PFSK-1 (cell line): ENCODE data around the gene HEG1.

Experiments
- FOXP2 ChIP-seq: optimal IDR thresholded peaks from 2 replicates; pipeline ENCODE3; 2011; ENCODE audit warnings: borderline replicate concordance, control low read depth, inconsistent platforms; ENCODE audit not compliant: insufficient read depth; ENCODE audit errors: extremely low read length, extremely low read depth
- POLR2AphosphoS5 ChIP-seq: IDR thresholded peaks from 2 replicates; pipeline ENCODE4 v1.6.1; 2012; ENCODE audit warnings: low read depth, mild to moderate bottlenecking, control low read depth, low read length, moderate library complexity
- SIN3A ChIP-seq: IDR thresholded peaks from 2 replicates; pipeline ENCODE4 v1.6.1; 2012; ENCODE audit warnings: mild to moderate bottlenecking, low read length, moderate library complexity, borderline replicate concordance; ENCODE audit not compliant: insufficient read depth
- TAF1 ChIP-seq: IDR thresholded peaks from 2 replicates; pipeline ENCODE4 v1.6.1; 2012; ENCODE audit warnings: low read length, control low read depth, borderline replicate concordance; ENCODE audit not compliant: insufficient read depth
- TF ChIP-seq, protein P1 (sequence below), 2 experiments: IDR thresholded peaks; 2 replicates each; pipeline versions ENCODE4 v1.6.1 to v1.8.0; 2011 to 2012; ENCODE audit warnings: low read depth in 2 of 2, low read length in 2 of 2, control low read depth in 1 of 2, inconsistent platforms in 1 of 2, mild to moderate bottlenecking in 1 of 2, moderate library complexity in 1 of 2; ENCODE audit not compliant: insufficient read depth in 1 of 2

The HEG1 gene

GRCh38 chr3:124941771-124942170 lies 114.0 kb downstream of the HEG1 start:
- TF ChIP-seq, protein P1, sequence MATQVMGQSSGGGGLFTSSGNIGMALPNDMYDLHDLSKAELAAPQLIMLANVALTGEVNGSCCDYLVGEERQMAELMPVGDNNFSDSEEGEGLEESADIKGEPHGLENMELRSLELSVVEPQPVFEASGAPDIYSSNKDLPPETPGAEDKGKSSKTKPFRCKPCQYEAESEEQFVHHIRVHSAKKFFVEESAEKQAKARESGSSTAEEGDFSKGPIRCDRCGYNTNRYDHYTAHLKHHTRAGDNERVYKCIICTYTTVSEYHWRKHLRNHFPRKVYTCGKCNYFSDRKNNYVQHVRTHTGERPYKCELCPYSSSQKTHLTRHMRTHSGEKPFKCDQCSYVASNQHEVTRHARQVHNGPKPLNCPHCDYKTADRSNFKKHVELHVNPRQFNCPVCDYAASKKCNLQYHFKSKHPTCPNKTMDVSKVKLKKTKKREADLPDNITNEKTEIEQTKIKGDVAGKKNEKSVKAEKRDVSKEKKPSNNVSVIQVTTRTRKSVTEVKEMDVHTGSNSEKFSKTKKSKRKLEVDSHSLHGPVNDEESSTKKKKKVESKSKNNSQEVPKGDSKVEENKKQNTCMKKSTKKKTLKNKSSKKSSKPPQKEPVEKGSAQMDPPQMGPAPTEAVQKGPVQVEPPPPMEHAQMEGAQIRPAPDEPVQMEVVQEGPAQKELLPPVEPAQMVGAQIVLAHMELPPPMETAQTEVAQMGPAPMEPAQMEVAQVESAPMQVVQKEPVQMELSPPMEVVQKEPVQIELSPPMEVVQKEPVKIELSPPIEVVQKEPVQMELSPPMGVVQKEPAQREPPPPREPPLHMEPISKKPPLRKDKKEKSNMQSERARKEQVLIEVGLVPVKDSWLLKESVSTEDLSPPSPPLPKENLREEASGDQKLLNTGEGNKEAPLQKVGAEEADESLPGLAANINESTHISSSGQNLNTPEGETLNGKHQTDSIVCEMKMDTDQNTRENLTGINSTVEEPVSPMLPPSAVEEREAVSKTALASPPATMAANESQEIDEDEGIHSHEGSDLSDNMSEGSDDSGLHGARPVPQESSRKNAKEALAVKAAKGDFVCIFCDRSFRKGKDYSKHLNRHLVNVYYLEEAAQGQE (IDR thresholded peaks at IDR 0.05; ENCODE audit: insufficient read depth in 1 of 2, low read depth in 2 of 2, low read length in 2 of 2): no peak
- TF ChIP-seq TAF1 (no peak), FOXP2 (no peak), SIN3A (no peak)

GRCh38 chr3:124939661-124940060 lies 116.1 kb downstream of the HEG1 start:
- no peak for TF ChIP-seq SIN3A
- no peak for TF ChIP-seq FOXP2
- no peak for TF ChIP-seq TAF1
- TF ChIP-seq, protein P1 (IDR thresholded peaks at IDR 0.05; ENCODE audit: insufficient read depth in 1 of 2, low read depth in 2 of 2, low read length in 2 of 2): no peak
- TF ChIP-seq POLR2AphosphoS5: no peak

GRCh38 chr3:124938896-124939295 lies 116.9 kb downstream of the HEG1 start:
- TF ChIP-seq, protein P1 (IDR thresholded peaks at IDR 0.05; ENCODE audit: insufficient read depth in 1 of 2, low read depth in 2 of 2, low read length in 2 of 2): no peak
- TF ChIP-seq SIN3A: no peak
- no peak for TF ChIP-seq POLR2AphosphoS5
- TF ChIP-seq FOXP2: no peak

- TF ChIP-seq, protein P1 (IDR thresholded peaks at IDR 0.05; ENCODE audit: insufficient read depth in 1 of 2, low read depth in 2 of 2, low read length in 2 of 2): no peak
- TF ChIP-seq TAF1: no peak
- TF ChIP-seq SIN3A: no peak
- TF ChIP-seq FOXP2: no peak
- no peak for TF ChIP-seq POLR2AphosphoS5
Observed at GRCh38 chr3:124937049-124937448, 118.7 kb downstream of the HEG1 start.

DNA sequence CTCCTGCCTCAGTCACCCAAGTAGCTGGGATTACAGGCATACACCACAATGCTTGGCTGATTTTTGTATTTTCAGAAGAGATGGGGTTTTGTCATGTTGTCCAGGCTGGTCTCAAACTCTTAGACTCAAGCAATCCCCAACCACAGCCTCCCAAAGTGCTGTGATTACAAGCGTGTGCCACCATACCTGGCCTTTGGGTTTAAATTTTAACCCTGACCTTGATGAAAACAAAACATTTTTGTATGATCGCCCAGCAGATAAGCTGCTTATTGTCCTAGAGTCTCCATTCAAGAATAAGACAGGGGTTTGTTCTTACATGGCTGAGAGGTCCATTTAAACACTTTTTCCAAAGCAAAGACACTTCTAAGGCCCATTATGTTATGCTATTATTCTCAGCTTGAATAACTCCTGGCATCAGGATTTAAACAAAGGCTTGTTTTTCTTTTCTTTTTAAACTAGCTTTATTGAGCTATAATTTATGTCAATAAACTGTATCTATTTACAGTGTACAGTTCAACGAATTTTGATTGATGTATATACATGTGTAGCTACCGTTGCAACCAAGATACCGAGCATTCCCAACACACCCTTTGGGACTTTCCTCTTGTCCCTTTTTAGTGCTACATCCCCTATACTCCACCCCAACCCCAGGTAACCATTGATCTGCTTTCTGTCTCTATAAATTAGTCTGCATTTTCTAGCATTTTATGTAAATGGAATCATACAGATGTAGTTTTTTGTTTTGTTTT lies 119.8 kb downstream of the HEG1 start:
- TF ChIP-seq, protein P1 (IDR thresholded peaks at IDR 0.05; ENCODE audit: insufficient read depth in 1 of 2, low read depth in 2 of 2, low read length in 2 of 2): no peak
- TF ChIP-seq TAF1 (no peak), FOXP2 (no peak), POLR2AphosphoS5 (no peak), SIN3A (no peak)
